Left renal cortex interstitium (tissue), 4 donors: ENCODE data around the gene PGP. TPM values are rescaled to one million over a fixed set of nuclear protein-coding genes. Genes with fewer than 3 reads are reported as not detected.

ENCODE experiments used
- DNase-seq, 4 donors: peaks; one replicate each; pipeline ENCODE4 v3.0.0-alpha.2; 2013; ENCODE audit warnings: low read depth in 4 of 4, low spot score in 2 of 4, missing footprints in 1 of 4
- polyA plus RNA-seq, 4 donors: library from polyadenylated mRNA; unstranded; fragments of 120-200 nt; gene quantifications; one replicate each; pipeline ENCODE4 v1.2.1, GENCODE V29; 2013; ENCODE audit not compliant: insufficient read length in 4 of 4

Gene PGP
- polyA plus RNA-seq, 4 donors = 13.8 to 19.3 (median 17.4) TPM

- no peak for DNase-seq
These were observed 9.4 kb upstream of the PGP start for GRCh38 chr16:2223942-2224486.

- peak; percentile 85 to 98 (median 94) for DNase-seq
These were observed 8.7 kb upstream of the PGP start, which contains the start of gene E4F1 for GRCh38 chr16:2223221-2223941. TSS of gene E4F1 (plus strand) at chr16:2223591. CDS start at chr16:2223614, 23 bp downstream.

- DNase-seq = no peak
These were observed 1.7 kb upstream of the PGP start for GRCh38 chr16:2216330-2216729.

- DNase-seq = no peak
These were observed 572 bp downstream of the PGP start for GRCh38 chr16:2213817-2214718.

GRCh38 chr16:2212362-2213324 is 2.0 kb downstream of the PGP start:
- DNase-seq = no peak

- DNase-seq = no peak
These were observed 2.7 kb downstream of the PGP start for GRCh38 chr16:2211923-2212347.

GRCh38 chr16:2210386-2211365 is 4.0 kb downstream of the PGP start, which contains the start of gene BRICD5:
TSS of gene BRICD5 (minus strand) at chr16:2210863. CDS start at chr16:2210833, 30 bp downstream.
- DNase-seq = no peak

- no peak for DNase-seq
These were observed 4.7 kb downstream of the PGP start for GRCh38 chr16:2210009-2210332.

- DNase-seq = no peak
These were observed 5.2 kb downstream of the PGP start for GRCh38 chr16:2209258-2210008.

- DNase-seq = no peak
These were observed 5.9 kb downstream of the PGP start for GRCh38 chr16:2208772-2209171.

- no peak for DNase-seq
These were observed 6.3 kb downstream of the PGP start for GRCh38 chr16:2208308-2208707.

GRCh38 chr16:2207872-2208271 is 6.8 kb downstream of the PGP start:
- no peak for DNase-seq

GRCh38 chr16:2206780-2207433 is 7.7 kb downstream of the PGP start:
- no peak for DNase-seq

GRCh38 chr16:2206420-2206779 is 8.2 kb downstream of the PGP start:
- no peak for DNase-seq

- no peak for DNase-seq
These were observed 8.7 kb downstream of the PGP start for GRCh38 chr16:2205967-2206313.

- peak; percentile 73 to 87 (median 80) for DNase-seq
These were observed 9.3 kb downstream of the PGP start, which contains the start of gene MLST8 for GRCh38 chr16:2205104-2205966. TSS of gene MLST8 (plus strand) at chr16:2205454. CDS start at chr16:2206086, 632 bp downstream.
